CD1c-positive myeloid dendritic cell (primary cell): ENCODE measurements around the gene GGNBP2.

Source experiments
- DNase-seq: peaks from one replicate; pipeline ENCODE4 v3.0.0-alpha.2; 2016; ENCODE audit errors: extremely low spot score

The GGNBP2 gene

DNA sequence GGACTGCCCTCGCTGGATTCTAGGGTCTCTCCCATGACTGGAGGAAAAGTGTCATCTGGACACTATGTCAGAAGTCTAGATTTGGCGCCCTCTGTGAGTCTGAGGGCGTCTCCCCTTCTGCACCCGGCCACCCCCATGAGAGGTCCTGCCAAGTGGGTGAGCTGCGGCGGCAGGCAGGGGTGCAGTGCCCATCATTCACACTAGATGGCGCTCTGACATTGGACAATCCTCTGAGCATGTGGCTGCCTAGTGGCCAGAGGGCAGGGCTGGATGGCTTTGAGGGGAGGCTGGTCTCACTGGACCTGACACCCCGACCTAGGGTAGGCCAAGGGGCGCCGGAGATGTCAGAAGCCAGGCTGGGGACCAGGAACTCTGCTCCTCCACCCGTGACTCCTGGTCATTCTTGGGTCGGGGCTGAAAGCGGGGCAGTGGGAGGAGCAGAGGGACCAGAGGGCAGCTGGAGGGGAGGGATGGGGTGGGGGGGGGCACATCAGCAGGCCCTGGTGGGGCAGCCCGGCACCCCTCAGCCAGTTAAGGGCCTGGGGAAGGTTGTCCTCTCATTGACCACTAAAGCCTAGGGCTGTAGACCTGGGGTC, 84.6 kb downstream of the GGNBP2 start:
- DNase-seq = peak; percentile 86

DNA sequence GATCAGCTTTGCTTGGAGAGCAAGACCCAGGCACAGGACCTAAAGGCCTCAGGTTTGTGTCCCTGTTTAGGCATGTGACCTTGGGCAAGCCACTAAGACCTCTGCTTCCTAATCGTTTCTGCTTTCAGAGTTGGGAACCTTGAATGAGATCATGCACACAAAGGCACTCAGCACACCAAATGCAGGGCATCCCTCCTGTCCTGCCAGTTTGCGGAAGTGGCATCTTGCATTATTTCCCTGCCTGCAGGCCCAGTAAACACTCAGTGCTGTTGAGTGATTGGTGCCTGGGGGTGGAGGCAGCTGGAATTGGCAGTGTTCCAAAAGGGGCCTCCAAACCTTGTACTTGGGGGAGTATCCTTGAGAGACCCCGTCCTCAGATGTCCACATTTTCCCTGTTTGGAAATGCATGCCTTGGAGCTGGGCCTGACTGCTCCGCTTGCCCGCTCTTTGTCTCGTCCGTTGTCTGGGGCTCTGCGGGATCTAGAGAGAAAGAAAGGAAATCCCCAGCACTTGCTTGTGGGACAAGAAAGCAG, 85.3 kb downstream of the GGNBP2 start:
- peak; percentile 2 for DNase-seq

DNA sequence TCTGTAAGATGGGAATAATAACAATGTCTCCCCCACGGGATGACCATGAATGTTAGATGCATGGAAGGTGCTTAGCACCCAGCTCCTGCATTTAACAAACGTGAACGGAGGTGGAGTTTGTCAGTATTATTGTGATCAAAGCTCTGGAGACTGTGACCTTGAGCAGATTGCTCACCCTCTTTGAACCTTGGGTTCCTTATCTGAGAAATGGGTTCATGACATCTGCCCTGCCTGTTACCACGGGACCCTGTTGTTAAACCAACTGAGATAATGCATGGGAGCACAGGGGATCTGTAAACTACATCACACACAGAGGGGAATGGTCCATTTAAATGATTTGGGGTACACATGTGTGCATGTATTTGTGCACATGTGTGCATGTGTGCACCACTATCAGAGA, 86.3 kb downstream of the GGNBP2 start:
- DNase-seq = no peak

- no peak for DNase-seq
Observed at GRCh38 chr17:36632916-36633771, 88.4 kb downstream of the GGNBP2 start.
